GM23338 (cell line): ENCODE data around the gene SFSWAP.

Experiments used
- CREB1 ChIP-seq: fragments of 250-450 bp; sonication (Bioruptor Pico); IDR thresholded peaks from 2 replicates; pipeline ENCODE4 v1.5.0; 2020; ENCODE audit warnings: low read depth, mild to moderate bottlenecking, moderate library complexity
- CTCF ChIP-seq, 2 experiments: fragments of 200-600 bp in 1 of 2; sonication (generic) in 1 of 2; conservative IDR thresholded peaks; 2 replicates each; pipeline versions ENCODE4 v1.5.1 to v1.6.1; 2016 to 2017; ENCODE audit warnings: antibody characterized with exemption in 2 of 2, low read depth in 2 of 2, mild to moderate bottlenecking in 2 of 2, moderate library complexity in 1 of 2
- ETS1 ChIP-seq: IDR thresholded peaks from 2 replicates; pipeline ENCODE4 v1.6.1; 2016; ENCODE audit warnings: antibody characterized with exemption
- EZH2 ChIP-seq: fragments of 200-600 bp; sonication (generic); IDR thresholded peaks from one replicate; pipeline ENCODE4 v1.8.0; 2017; ENCODE audit warnings: antibody characterized with exemption, mild to moderate bottlenecking, low read depth; ENCODE audit not compliant: unreplicated experiment
- EZH2phosphoT487 ChIP-seq: fragments of 200-600 bp; sonication (generic); IDR thresholded peaks from one replicate; pipeline ENCODE4 v1.8.1; 2018; ENCODE audit warnings: antibody characterized with exemption; ENCODE audit not compliant: unreplicated experiment
- JUNB ChIP-seq: IDR thresholded peaks from one replicate; pipeline ENCODE4 v1.6.1; 2016; ENCODE audit warnings: antibody characterized with exemption; ENCODE audit not compliant: unreplicated experiment
- POLR2AphosphoS5 ChIP-seq: IDR thresholded peaks from 2 replicates; pipeline ENCODE4 v1.6.1; 2016; ENCODE audit warnings: antibody characterized with exemption, low read depth
- REST ChIP-seq: IDR thresholded peaks from one replicate; pipeline ENCODE4 v1.6.1; 2018; ENCODE audit warnings: antibody characterized with exemption; ENCODE audit not compliant: unreplicated experiment
- ZNF331 ChIP-seq: fragments of 250-450 bp; sonication (Bioruptor Pico); IDR thresholded peaks from 2 replicates; pipeline ENCODE4 v1.5.0; 2020; ENCODE audit warnings: low read depth, mild to moderate bottlenecking, moderate library complexity
- ZNF462 ChIP-seq: fragments of 250-450 bp; sonication (Bioruptor Pico); IDR thresholded peaks from 2 replicates; pipeline ENCODE4 v1.5.0; 2020; ENCODE audit warnings: mild to moderate bottlenecking, moderate library complexity

- TF ChIP-seq CTCF (conservative IDR thresholded peaks at IDR 0.05; ENCODE audit: low read depth in 2 of 2) (no peak), JUNB (no peak), ETS1 (no peak), REST (no peak), EZH2phosphoT487 (no peak), EZH2 (no peak), ZNF331 (no peak), POLR2AphosphoS5 (no peak), CREB1 (no peak), ZNF462 (CRISPR knock-in tag) (no peak)
Observed at GRCh38 chr12:131671871-131672270, 39.0 kb upstream of the SFSWAP start.
